ENCODE data around the gene HOXC4.
"Not testable (repeated sequence)": the region's sequence is repeated elsewhere in the genome, so short reads cannot be mapped to it uniquely, and the experiment has no call there.

HOXC4 gene

DNA sequence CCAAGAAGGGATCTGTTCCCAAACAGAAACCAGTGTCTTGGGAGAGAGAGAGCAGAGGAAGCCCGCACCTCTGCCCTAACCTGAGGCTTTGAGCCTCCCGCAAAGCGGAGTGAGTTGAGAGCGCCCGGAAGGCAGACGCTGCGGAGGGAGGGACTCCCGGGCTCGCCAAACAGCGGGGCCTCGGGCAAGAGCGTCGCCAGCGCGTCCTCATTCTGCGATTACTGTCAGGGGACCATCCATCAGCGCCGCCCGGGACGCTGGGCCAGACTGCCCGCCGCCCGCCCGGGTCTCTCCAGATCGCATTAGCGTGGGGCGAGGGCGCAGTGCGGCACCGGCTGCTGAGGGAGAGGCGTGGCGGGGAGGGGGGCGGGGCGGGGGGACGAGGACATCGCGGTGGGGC, 36.7 kb downstream of the HOXC4 start:
- H3K27me3 ChIP-seq (ENCODE audit: control insufficient read depth, insufficient read depth, low read length) = peaks cover 95% of the 10 kb centered on the region
- H3K27ac ChIP-seq (ENCODE audit: low read depth, low read length); H3K4me3 ChIP-seq (ENCODE audit: low read depth, low read length): not testable (repeated sequence)

GRCh38 chr12:54092943-54093342, 39.3 kb downstream of the HOXC4 start:
- not testable (repeated sequence) for H3K4me1 ChIP-seq (ENCODE audit: control insufficient read depth, insufficient read depth, low read length); H3K36me3 ChIP-seq (ENCODE audit: control insufficient read depth, insufficient read depth, low read length); H3K9ac ChIP-seq (ENCODE audit: low read depth, low read length); H3K9me3 ChIP-seq (ENCODE audit: control insufficient read depth, insufficient read depth, low read length); H3K4me3 ChIP-seq (ENCODE audit: low read depth, low read length); H3K27ac ChIP-seq (ENCODE audit: low read depth, low read length)
- peaks cover 91% of the 10 kb centered on the region for H3K27me3 ChIP-seq (ENCODE audit: control insufficient read depth, insufficient read depth, low read length)

More for the DNA sequence above, 36.7 kb downstream of the HOXC4 start:
- H3K9me3 ChIP-seq (ENCODE audit: control insufficient read depth, insufficient read depth, low read length); H3K36me3 ChIP-seq (ENCODE audit: control insufficient read depth, insufficient read depth, low read length); H3K4me1 ChIP-seq (ENCODE audit: control insufficient read depth, insufficient read depth, low read length); H3K9ac ChIP-seq (ENCODE audit: low read depth, low read length): not testable (repeated sequence)

- not testable (repeated sequence) for H3K36me3 ChIP-seq (ENCODE audit: control insufficient read depth, insufficient read depth, low read length); H3K4me3 ChIP-seq (ENCODE audit: low read depth, low read length); H3K27ac ChIP-seq (ENCODE audit: low read depth, low read length); H3K9ac ChIP-seq (ENCODE audit: low read depth, low read length); H3K4me1 ChIP-seq (ENCODE audit: control insufficient read depth, insufficient read depth, low read length); H3K9me3 ChIP-seq (ENCODE audit: control insufficient read depth, insufficient read depth, low read length)
- H3K27me3 ChIP-seq (ENCODE audit: control insufficient read depth, insufficient read depth, low read length) = peaks cover 85% of the 10 kb centered on the region
Observed at GRCh38 chr12:54095928-54096327, 42.3 kb downstream of the HOXC4 start.

GRCh38 chr12:54098644-54099043, 45.0 kb downstream of the HOXC4 start:
- not testable (repeated sequence) for H3K36me3 ChIP-seq (ENCODE audit: control insufficient read depth, insufficient read depth, low read length); H3K27ac ChIP-seq (ENCODE audit: low read depth, low read length); H3K4me3 ChIP-seq (ENCODE audit: low read depth, low read length); H3K4me1 ChIP-seq (ENCODE audit: control insufficient read depth, insufficient read depth, low read length); H3K9ac ChIP-seq (ENCODE audit: low read depth, low read length); H3K9me3 ChIP-seq (ENCODE audit: control insufficient read depth, insufficient read depth, low read length)
- peaks cover 83% of the 10 kb centered on the region for H3K27me3 ChIP-seq (ENCODE audit: control insufficient read depth, insufficient read depth, low read length)

DNA sequence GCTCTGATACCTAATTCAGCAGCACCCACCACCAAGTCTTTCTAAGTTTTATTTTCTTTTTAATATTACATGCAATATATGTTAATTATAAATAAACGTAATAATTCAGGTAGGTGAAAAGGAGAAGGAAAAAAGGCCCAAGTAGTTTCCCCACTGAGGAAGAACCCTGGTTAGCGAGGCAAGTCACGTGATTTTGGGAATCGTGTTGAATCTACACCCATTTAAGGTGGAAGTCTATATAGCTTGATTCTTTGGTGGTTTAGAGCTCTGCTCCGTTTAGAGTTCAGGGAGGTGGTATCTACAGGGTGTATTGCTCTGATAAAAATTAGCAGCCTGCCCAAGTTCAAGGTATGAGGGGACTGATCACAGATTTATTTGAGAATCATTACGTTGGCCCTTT, 47.0 kb downstream of the HOXC4 start:
- peaks cover 85% of the 10 kb centered on the region for H3K27me3 ChIP-seq (ENCODE audit: control insufficient read depth, insufficient read depth, low read length)
- H3K27ac ChIP-seq (ENCODE audit: low read depth, low read length); H3K9ac ChIP-seq (ENCODE audit: low read depth, low read length); H3K9me3 ChIP-seq (ENCODE audit: control insufficient read depth, insufficient read depth, low read length); H3K36me3 ChIP-seq (ENCODE audit: control insufficient read depth, insufficient read depth, low read length); H3K4me1 ChIP-seq (ENCODE audit: control insufficient read depth, insufficient read depth, low read length); H3K4me3 ChIP-seq (ENCODE audit: low read depth, low read length): not testable (repeated sequence)

- H3K27me3 ChIP-seq (ENCODE audit: control insufficient read depth, insufficient read depth, low read length) = peaks cover 86% of the 10 kb centered on the region
- H3K9ac ChIP-seq (ENCODE audit: low read depth, low read length) = not testable (repeated sequence)
Observed at GRCh38 chr12:54102223-54102622, 48.6 kb downstream of the HOXC4 start.

GRCh38 chr12:54103827-54104226, 50.2 kb downstream of the HOXC4 start:
- H3K4me3 ChIP-seq (ENCODE audit: low read depth, low read length); H3K9ac ChIP-seq (ENCODE audit: low read depth, low read length); H3K9me3 ChIP-seq (ENCODE audit: control insufficient read depth, insufficient read depth, low read length); H3K36me3 ChIP-seq (ENCODE audit: control insufficient read depth, insufficient read depth, low read length); H3K27ac ChIP-seq (ENCODE audit: low read depth, low read length); H3K4me1 ChIP-seq (ENCODE audit: control insufficient read depth, insufficient read depth, low read length): not testable (repeated sequence)
- peaks cover 96% of the 10 kb centered on the region for H3K27me3 ChIP-seq (ENCODE audit: control insufficient read depth, insufficient read depth, low read length)

More at GRCh38 chr12:54102223-54102622, 48.6 kb downstream of the HOXC4 start:
- H3K9me3 ChIP-seq (ENCODE audit: control insufficient read depth, insufficient read depth, low read length); H3K27ac ChIP-seq (ENCODE audit: low read depth, low read length); H3K4me1 ChIP-seq (ENCODE audit: control insufficient read depth, insufficient read depth, low read length); H3K4me3 ChIP-seq (ENCODE audit: low read depth, low read length); H3K36me3 ChIP-seq (ENCODE audit: control insufficient read depth, insufficient read depth, low read length): not testable (repeated sequence)
